ENCODE data around the gene APOBEC3F. TPM values are rescaled to one million over a fixed set of nuclear protein-coding genes. Genes with fewer than 3 reads are reported as not detected.
A peak's percentile ranks its signal among the peaks of the same experiment; 100 is the strongest.

Gene APOBEC3F
- total RNA-seq, 2 experiments from 2014 or later, result 3.7 to 20.7 TPM

- DNase-seq (ENCODE audit: low spot score), result no peak
- Histone ChIP-seq H3K4me3 (ENCODE audit: low read depth, low read length, poor library complexity, severe bottlenecking) (no peak overlapping the region), H2AFZ (ENCODE audit: low read length) (no peak overlapping the region), H3K4me1 (ENCODE audit: insufficient read depth, low read length, poor library complexity, severe bottlenecking) (peaks cover 30% of the 10 kb centered on the region), H3K4me2 (ENCODE audit: low read length) (no peak overlapping the region), H3K36me3 (ENCODE audit: insufficient read depth, low read length) (no peaks in the 10 kb centered on the region), H3K79me2 (ENCODE audit: insufficient read depth, low read depth, low read length) (no peaks in the 10 kb centered on the region), H3K9me2 (ENCODE audit: insufficient read depth, low read length) (no peaks in the 10 kb centered on the region), H3K27ac (ENCODE audit: low read depth, low read length, poor library complexity, severe bottlenecking) (no peak overlapping the region), H3K9me3 (ENCODE audit: low read length) (no peaks in the 10 kb centered on the region), H4K20me1 (ENCODE audit: insufficient read depth, low read length) (no peaks in the 10 kb centered on the region)
- ChIA-PET CTCF (ENCODE audit: unreplicated experiment) (no interaction called here), POLR2A (no interaction called here)
- BruUV-seq (replicated peaks), result no TSS peak
- intact Hi-C loops (cut with micrococcal nuclease; ENCODE audit: unreplicated experiment), result no loop called here
- TF ChIP-seq EZH2phosphoT487 (IDR thresholded peaks at IDR 0.05; ENCODE audit: borderline replicate concordance, low read depth, low read length), result no peak
- no peak for TF ChIP-seq CTCF (conservative IDR thresholded peaks at IDR 0.05; ENCODE audit: low read length)
Measured at GRCh38 chr22:39101226-39101625, 60.6 kb downstream of the APOBEC3F start.

- H3K4me1 ChIP-seq (ENCODE audit: insufficient read depth, low read length, poor library complexity, severe bottlenecking), result peaks cover 13% of the 10 kb centered on the region
- TF ChIP-seq CTCF (conservative IDR thresholded peaks at IDR 0.05; ENCODE audit: low read length) (no peak), EZH2phosphoT487 (IDR thresholded peaks at IDR 0.05; ENCODE audit: borderline replicate concordance, low read depth, low read length) (no peak)
- POLR2A ChIA-PET, result no interaction called here
- no TSS peak for BruUV-seq (replicated peaks)
- H4K20me1 ChIP-seq (ENCODE audit: insufficient read depth, low read length), result no peaks in the 10 kb centered on the region
- DNase-seq (ENCODE audit: low spot score), result no peak
- no peaks in the 10 kb centered on the region for H3K9me2 ChIP-seq (ENCODE audit: insufficient read depth, low read length)
- H3K79me2 ChIP-seq (ENCODE audit: insufficient read depth, low read depth, low read length), result no peaks in the 10 kb centered on the region
- no peak overlapping the region for H3K27ac ChIP-seq (ENCODE audit: low read depth, low read length, poor library complexity, severe bottlenecking)
- no peaks in the 10 kb centered on the region for H3K36me3 ChIP-seq (ENCODE audit: insufficient read depth, low read length)
- H3K4me2 ChIP-seq (ENCODE audit: low read length), result no peak overlapping the region
- 0 out of 2 replicates have a peak overlapping the region, but pooled peaks have one; percentile 1 for H2AFZ ChIP-seq (ENCODE audit: low read length)
- CTCF ChIA-PET (ENCODE audit: unreplicated experiment), result no interaction called here
- H3K9me3 ChIP-seq (ENCODE audit: low read length), result no peaks in the 10 kb centered on the region
- H3K4me3 ChIP-seq (ENCODE audit: low read depth, low read length, poor library complexity, severe bottlenecking), result no peak overlapping the region
- intact Hi-C loops (cut with micrococcal nuclease; ENCODE audit: unreplicated experiment), result no loop called here
Measured at GRCh38 chr22:39103431-39103830, 62.8 kb downstream of the APOBEC3F start.

Small RNAs within 50 kb of the gene (small RNA-seq; reads per million reads assigned to genes)
- not detected for gene AL022318.2

Other genes with a start within 250 kb of the APOBEC3F start
- 6.8 and 7.1 TPM in 2 replicates for gene DNAL4, start 246.7 kb upstream of the APOBEC3F start, total RNA-seq (2014; rRNA removed; shearing (Covaris generic))
- 6.4 and 6.6 TPM in 2 replicates for gene DNAL4, start 246.7 kb upstream of the APOBEC3F start, total RNA-seq (2022)
- gene NPTXR, start 196.8 kb upstream of the APOBEC3F start, total RNA-seq (2014; rRNA removed; shearing (Covaris generic)), result not detected in 2 replicates
- gene NPTXR, start 196.8 kb upstream of the APOBEC3F start, total RNA-seq (2022), result 0.08 and 0.11 TPM in 2 replicates
- gene CBX6, start 168.6 kb upstream of the APOBEC3F start, total RNA-seq (2014; rRNA removed; shearing (Covaris generic)), result 41.9 and 45.2 TPM in 2 replicates
- gene CBX6, start 168.6 kb upstream of the APOBEC3F start, total RNA-seq (2022), result 62.2 and 67.2 TPM in 2 replicates
- not detected in 2 replicates for gene APOBEC3A, start 83.3 kb upstream of the APOBEC3F start, total RNA-seq (2014; rRNA removed; shearing (Covaris generic))
- gene APOBEC3A, start 83.3 kb upstream of the APOBEC3F start, total RNA-seq (2022), result not detected in 2 replicates
- gene APOBEC3B, start 58.5 kb upstream of the APOBEC3F start, total RNA-seq (2014; rRNA removed; shearing (Covaris generic)), result 0.49 and 1.7 TPM in 2 replicates
- gene APOBEC3B, start 58.5 kb upstream of the APOBEC3F start, total RNA-seq (2022), result 31.1 and 31.9 TPM in 2 replicates
- gene APOBEC3C, start 26.6 kb upstream of the APOBEC3F start, total RNA-seq (2014; rRNA removed; shearing (Covaris generic)), result 4.1 and 4.3 TPM in 2 replicates
- gene APOBEC3C, start 26.6 kb upstream of the APOBEC3F start, total RNA-seq (2022), result 74.0 and 82.6 TPM in 2 replicates
- gene APOBEC3D, start 19.7 kb upstream of the APOBEC3F start, total RNA-seq (2014; rRNA removed; shearing (Covaris generic)), result 11.6 and 13.1 TPM in 2 replicates
- 22.9 and 26.3 TPM in 2 replicates for gene APOBEC3D, start 19.7 kb upstream of the APOBEC3F start, total RNA-seq (2022)
- 49.8 and 60.2 TPM in 2 replicates for gene APOBEC3G, start 36.4 kb downstream of the APOBEC3F start, total RNA-seq (2014; rRNA removed; shearing (Covaris generic))
- gene APOBEC3G, start 36.4 kb downstream of the APOBEC3F start, total RNA-seq (2022), result 34.4 and 36.7 TPM in 2 replicates
- gene APOBEC3H, start 56.4 kb downstream of the APOBEC3F start, total RNA-seq (2014; rRNA removed; shearing (Covaris generic)), result 0.15 and 1.2 TPM in 2 replicates
- gene APOBEC3H, start 56.4 kb downstream of the APOBEC3F start, total RNA-seq (2022), result 0.99 and 1.5 TPM in 2 replicates
- 7.3 and 11.9 TPM in 2 replicates for gene CBX7, start 111.8 kb downstream of the APOBEC3F start, total RNA-seq (2014; rRNA removed; shearing (Covaris generic))
- gene CBX7, start 111.8 kb downstream of the APOBEC3F start, total RNA-seq (2022), result 19.6 and 31.5 TPM in 2 replicates
- gene PDGFB, start 204.1 kb downstream of the APOBEC3F start, total RNA-seq (2014; rRNA removed; shearing (Covaris generic)), result not detected in 2 replicates
- gene PDGFB, start 204.1 kb downstream of the APOBEC3F start, total RNA-seq (2022), result 0.13 and 0.27 TPM in 2 replicates